Sigmoid colon (tissue), 7 donors: ENCODE data around the gene ZCCHC14. TPM values are rescaled to one million over a fixed set of nuclear protein-coding genes. Genes with fewer than 3 reads are reported as not detected.

Experiments used
- DNase-seq: peaks from one replicate; pipeline ENCODE4 v3.0.0-alpha.2; 2019
- H3K27ac ChIP-seq, 4 donors: fragments of 200-600 bp; sonication (generic); one replicate each; pipeline ENCODE4 v1.5.1; 2016 to 2019; ENCODE audit warnings: mild to moderate bottlenecking in 1 of 4
- H3K27me3 ChIP-seq, 3 donors: fragments of 200-600 bp; sonication (generic); one replicate each; pipeline ENCODE4 v1.5.1; 2019; ENCODE audit warnings: mild to moderate bottlenecking in 1 of 3
- H3K36me3 ChIP-seq, 4 donors: fragments of 200-600 bp; sonication (generic); one replicate each; pipeline ENCODE4 v1.5.1; 2016 to 2019
- H3K4me1 ChIP-seq, 4 donors: fragments of 200-600 bp; sonication (generic); one replicate each; pipeline ENCODE4 v1.5.1; 2017 to 2019
- H3K4me3 ChIP-seq, 4 donors: fragments of 200-600 bp; sonication (generic); one replicate each; pipeline ENCODE4 v1.5.1; 2017 to 2019; ENCODE audit warnings: mild to moderate bottlenecking in 2 of 4, moderate library complexity in 1 of 4
- H3K9me3 ChIP-seq, 4 donors: fragments of 200-600 bp in 3 of 4; sonication (generic) in 3 of 4; one replicate each; pipeline versions ENCODE4 v1.5.1 to v1.6.1; 2013 to 2019
- EP300 ChIP-seq, 4 donors: sonication (generic); formaldehyde crosslinking; IDR thresholded peaks; one replicate each; pipeline ENCODE4 v1.6.1; 2017; ENCODE audit warnings: antibody characterized with exemption in 4 of 4
- POLR2A ChIP-seq, 2 donors: fragments of 450-650 bp; IDR thresholded peaks; one replicate each; pipeline ENCODE4 v1.6.1; 2016; ENCODE audit warnings: antibody characterized with exemption in 2 of 2, mild to moderate bottlenecking in 2 of 2, moderate library complexity in 2 of 2
- POLR2AphosphoS5 ChIP-seq, 4 donors: sonication (generic); formaldehyde crosslinking; IDR thresholded peaks; one replicate each; pipeline ENCODE4 v1.6.1; 2017; ENCODE audit warnings: antibody characterized with exemption in 4 of 4
- WGBS, 2 donors: extraction: QIAGEN DNeasy Blood & Tissue Kit; methylation state at CpG; one replicate each; pipeline ENCODE4 v1.1.7; 2013; 5-methylcytosine and 5-hydroxymethylcytosine counted together
- intact Hi-C: fragments of 100-400 bp; cut with DNase I; formaldehyde crosslinking; loops from one replicate; pipeline ENCODE4 v1.15.1; 2023
- polyA plus RNA-seq, 3 donors: library from polyadenylated mRNA; stranded (reverse); fragments of 200-250 nt; gene quantifications; one replicate each; pipeline ENCODE4 v1.2.3, GENCODE V29; 2013
- total RNA-seq, 4 donors: library from RNA; depleted of rRNA; stranded (reverse); fragments of >200 nt; gene quantifications; one replicate each; pipeline ENCODE4 v1.1.0, GENCODE V29; 2016
- TF ChIP-seq, protein P1 (sequence below), 4 experiments: fragments of 450-650 bp in 3 of 4; fragments of 200-600 bp in 1 of 4; IDR thresholded peaks; one replicate each; pipeline ENCODE4 v1.5.1; 2016 to 2019; ENCODE audit warnings: antibody characterized with exemption in 4 of 4, mild to moderate bottlenecking in 3 of 4, moderate library complexity in 2 of 4
- donor health status: healthy with polysubstance abuse.
- donor health status: Bipolar disorder and iron deficiency.
- donor health status: healthy.

The ZCCHC14 gene
- total and polyA plus RNA-seq, 7 donors: 6.0 to 23.8 (median 11.8) TPM

DNA sequence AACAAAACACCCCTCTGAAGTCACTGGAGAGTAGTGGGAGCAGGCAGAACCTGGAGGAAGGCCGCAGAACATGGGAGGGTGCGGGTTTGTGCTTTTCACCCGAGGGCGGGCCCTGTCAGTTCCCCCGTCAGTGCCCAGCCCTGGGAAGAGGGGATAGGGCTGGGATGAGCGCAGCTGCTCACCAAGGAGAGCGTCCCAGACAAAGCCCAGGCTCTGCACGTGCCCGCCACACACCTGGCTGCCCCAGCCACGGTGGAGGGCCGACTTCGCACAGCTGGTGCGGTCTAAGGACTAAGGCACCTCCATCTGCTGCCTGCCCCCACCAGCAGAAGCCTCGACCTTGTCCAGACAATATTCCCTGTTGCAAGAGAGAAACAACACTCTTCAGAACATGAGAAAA is 39.5 kb downstream of the ZCCHC14 start:
- intact Hi-C loops: no loop called here
- Histone ChIP-seq H3K27ac (no peak overlapping the region), H3K36me3 (peaks cover 0 to 36% (median 9%) of the 10 kb centered on the region in 4 donors), H3K27me3 (no peaks in the 10 kb centered on the region), H3K4me1 (peaks cover 0 to 17% (median 10%) of the 10 kb centered on the region in 4 donors), H3K9me3 (no peaks in the 10 kb centered on the region), H3K4me3 (no peak overlapping the region)
- TF ChIP-seq EP300 (IDR thresholded peaks at IDR 0.05) (no peak), POLR2AphosphoS5 (IDR thresholded peaks at IDR 0.05) (no peak), POLR2A (IDR thresholded peaks at IDR 0.05) (no peak)
- TF ChIP-seq, protein P1, sequence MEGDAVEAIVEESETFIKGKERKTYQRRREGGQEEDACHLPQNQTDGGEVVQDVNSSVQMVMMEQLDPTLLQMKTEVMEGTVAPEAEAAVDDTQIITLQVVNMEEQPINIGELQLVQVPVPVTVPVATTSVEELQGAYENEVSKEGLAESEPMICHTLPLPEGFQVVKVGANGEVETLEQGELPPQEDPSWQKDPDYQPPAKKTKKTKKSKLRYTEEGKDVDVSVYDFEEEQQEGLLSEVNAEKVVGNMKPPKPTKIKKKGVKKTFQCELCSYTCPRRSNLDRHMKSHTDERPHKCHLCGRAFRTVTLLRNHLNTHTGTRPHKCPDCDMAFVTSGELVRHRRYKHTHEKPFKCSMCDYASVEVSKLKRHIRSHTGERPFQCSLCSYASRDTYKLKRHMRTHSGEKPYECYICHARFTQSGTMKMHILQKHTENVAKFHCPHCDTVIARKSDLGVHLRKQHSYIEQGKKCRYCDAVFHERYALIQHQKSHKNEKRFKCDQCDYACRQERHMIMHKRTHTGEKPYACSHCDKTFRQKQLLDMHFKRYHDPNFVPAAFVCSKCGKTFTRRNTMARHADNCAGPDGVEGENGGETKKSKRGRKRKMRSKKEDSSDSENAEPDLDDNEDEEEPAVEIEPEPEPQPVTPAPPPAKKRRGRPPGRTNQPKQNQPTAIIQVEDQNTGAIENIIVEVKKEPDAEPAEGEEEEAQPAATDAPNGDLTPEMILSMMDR (IDR thresholded peaks at IDR 0.05): no peak
- 92% methylated on average over 14 of the region's 14 CpGs for WGBS, 2 donors
- no peak for DNase-seq

DNA sequence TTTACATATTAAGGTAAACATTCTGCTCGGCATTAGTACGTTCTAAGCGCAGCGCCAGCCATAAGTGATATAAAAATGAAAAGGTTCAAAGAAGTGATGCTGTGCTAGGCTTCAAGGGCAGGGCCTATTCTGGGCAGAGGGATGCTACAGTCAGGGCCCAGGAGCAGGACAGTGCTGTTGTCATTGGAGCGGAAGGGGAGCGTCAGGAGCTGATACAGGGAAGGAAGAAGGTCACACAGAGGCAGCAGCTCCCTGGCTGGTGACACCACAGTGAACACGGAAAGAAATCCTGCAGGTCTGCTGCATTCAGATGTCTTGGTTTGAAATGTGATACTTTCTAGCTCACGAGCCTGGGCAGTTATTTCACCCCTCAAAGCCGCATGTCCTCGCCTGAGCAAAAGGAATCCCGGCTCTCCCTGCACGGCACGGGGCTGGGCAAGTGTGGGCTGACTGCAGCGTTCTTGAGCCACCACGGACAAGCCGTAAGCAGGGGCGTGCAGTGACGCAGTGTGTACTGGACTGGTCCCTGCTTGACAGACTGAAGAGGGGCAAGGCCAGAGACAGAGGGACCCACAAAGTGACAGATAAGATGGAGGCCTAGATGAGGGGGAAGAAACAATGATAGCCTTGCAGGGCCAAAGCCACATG is 41.1 kb downstream of the ZCCHC14 start:
- H3K27me3 ChIP-seq: no peaks in the 10 kb centered on the region
- intact Hi-C loops: no loop called here
- no peaks in the 10 kb centered on the region for H3K9me3 ChIP-seq
- H3K36me3 ChIP-seq: peaks cover 0 to 32% (median 8%) of the 10 kb centered on the region in 4 donors
- H3K27ac ChIP-seq: no peak overlapping the region
- 93 to 96% methylated on average over 18 of the region's 18 CpGs for WGBS, 2 donors
- no peak overlapping the region for H3K4me3 ChIP-seq
- H3K4me1 ChIP-seq: peaks cover 0 to 17% (median 13%) of the 10 kb centered on the region in 4 donors
- DNase-seq: peak; percentile 22
- TF ChIP-seq, protein P1 (IDR thresholded peaks at IDR 0.05): no peak
- TF ChIP-seq POLR2AphosphoS5 (IDR thresholded peaks at IDR 0.05) (no peak), EP300 (IDR thresholded peaks at IDR 0.05) (no peak), POLR2A (IDR thresholded peaks at IDR 0.05) (no peak)

DNA sequence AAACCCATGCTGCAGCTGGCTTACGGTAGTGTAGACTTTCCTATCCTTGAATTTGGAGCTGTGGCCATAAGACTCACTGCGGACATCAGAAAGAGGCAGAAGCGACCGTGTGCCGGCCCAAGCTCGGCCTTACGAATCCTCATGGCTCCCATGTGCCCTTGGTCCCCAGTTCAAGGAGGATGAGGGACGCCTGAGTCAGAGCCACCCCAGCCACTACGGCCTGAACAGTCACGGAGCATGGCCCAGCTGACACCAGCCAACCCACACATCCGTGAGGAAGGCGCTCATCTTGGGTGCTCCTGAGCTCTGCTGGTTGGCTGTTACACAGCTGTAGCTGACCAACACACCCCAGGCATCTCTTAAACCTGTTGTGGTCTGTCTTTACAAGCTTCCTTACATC is 44.0 kb downstream of the ZCCHC14 start:
- intact Hi-C loops: loop anchor here (5.0 kb wide), 1 partner anchor 43 kb away; the partner anchor contains the start of gene ZCCHC14
- DNase-seq: no peak
- H3K36me3 ChIP-seq: peaks cover 0 to 24% (median 7%) of the 10 kb centered on the region in 4 donors
- peaks cover 0 to 18% (median 14%) of the 10 kb centered on the region in 4 donors for H3K4me1 ChIP-seq
- TF ChIP-seq POLR2A (IDR thresholded peaks at IDR 0.05) (no peak), POLR2AphosphoS5 (IDR thresholded peaks at IDR 0.05) (no peak), EP300 (IDR thresholded peaks at IDR 0.05) (no peak)
- TF ChIP-seq, protein P1 (IDR thresholded peaks at IDR 0.05): no peak
- no peaks in the 10 kb centered on the region for H3K9me3 ChIP-seq
- no peak overlapping the region for H3K4me3 ChIP-seq
- no peaks in the 10 kb centered on the region for H3K27me3 ChIP-seq
- WGBS, 2 donors: 95 to 98% methylated on average over 12 of the region's 12 CpGs
- H3K27ac ChIP-seq: no peak overlapping the region

DNA sequence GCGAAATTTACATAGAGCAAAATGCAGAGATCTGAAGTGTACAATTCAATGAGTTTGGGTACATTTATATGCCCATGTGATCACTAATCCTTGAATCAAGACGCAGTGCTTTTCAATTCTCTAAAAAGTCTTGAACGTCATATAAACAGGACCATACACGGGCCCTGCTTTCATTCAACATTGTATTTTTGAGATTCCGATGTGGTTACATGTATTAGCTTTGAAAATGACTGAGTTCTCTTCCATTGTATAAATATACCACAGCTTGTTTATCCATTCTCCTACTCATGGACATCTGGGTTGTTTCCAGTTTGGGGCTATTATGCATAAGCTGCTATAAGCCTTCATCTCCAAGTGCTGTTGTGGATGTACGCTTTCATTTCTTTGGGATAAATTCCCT is 45.5 kb downstream of the ZCCHC14 start:
- peak overlapping the region; percentile 58 to 82 (median 76) for H3K27ac ChIP-seq
- no peaks in the 10 kb centered on the region for H3K9me3 ChIP-seq
- WGBS, 2 donors: 83 to 86% methylated on average over 6 of the region's 6 CpGs
- no peak for DNase-seq
- peaks cover 0 to 15% (median 7%) of the 10 kb centered on the region in 4 donors for H3K36me3 ChIP-seq
- TF ChIP-seq, protein P1 (IDR thresholded peaks at IDR 0.05): no peak
- TF ChIP-seq POLR2AphosphoS5 (IDR thresholded peaks at IDR 0.05) (peak in 1 of 4 donors; percentile 25), POLR2A (IDR thresholded peaks at IDR 0.05) (no peak)
- intact Hi-C loops: loop anchor here (5.0 kb wide), 1 partner anchor 45 kb away; the partner anchor contains the start of gene ZCCHC14
- H3K27me3 ChIP-seq: no peaks in the 10 kb centered on the region
- H3K4me3 ChIP-seq: no peak overlapping the region
- H3K4me1 ChIP-seq: peaks cover 0 to 18% (median 14%) of the 10 kb centered on the region in 4 donors
